ENCODE measurements around the gene ASPSCR1. TPM values are rescaled to one million over a fixed set of nuclear protein-coding genes. Genes with fewer than 3 reads are reported as not detected.

The ASPSCR1 gene
- total RNA-seq, 2 donors from 2014 or later, result 19.7 to 62.3 TPM

- ATAC-seq (no peak), DNase-seq (ENCODE audit: low spot score in 2 of 2) (no peak)
- Mint-ChIP-seq H3K36me3 (no peaks in the 10 kb centered on the region), H3K27ac (no peak overlapping the region), H3K9me3 (no peaks in the 10 kb centered on the region)
These were observed 21.5 kb upstream of the ASPSCR1 start for GRCh38 chr17:81955756-81956544.

- H3K9me3 Mint-ChIP-seq, result no peaks in the 10 kb centered on the region
- DNase-seq (ENCODE audit: low spot score in 2 of 2) (no peak), ATAC-seq (no peak)
- no peaks in the 10 kb centered on the region for H3K36me3 Mint-ChIP-seq
- no peak overlapping the region for H3K27ac Mint-ChIP-seq
These were observed 20.5 kb upstream of the ASPSCR1 start for GRCh38 chr17:81956607-81957589.

- H3K27ac Mint-ChIP-seq, result no peak overlapping the region
- no peaks in the 10 kb centered on the region for H3K36me3 Mint-ChIP-seq
- DNase-seq (ENCODE audit: low spot score in 2 of 2) (no peak), ATAC-seq (no peak)
- no peaks in the 10 kb centered on the region for H3K9me3 Mint-ChIP-seq
These were observed 19.6 kb upstream of the ASPSCR1 start for GRCh38 chr17:81957691-81958432.

- ATAC-seq (no peak), DNase-seq (ENCODE audit: low spot score in 2 of 2) (no peak)
- no peak overlapping the region for H3K27ac Mint-ChIP-seq
- no peaks in the 10 kb centered on the region for H3K36me3 Mint-ChIP-seq
- H3K9me3 Mint-ChIP-seq, result no peaks in the 10 kb centered on the region
These were observed 18.6 kb upstream of the ASPSCR1 start for GRCh38 chr17:81958633-81959342.

GRCh38 chr17:81959362-81960129 lies 17.9 kb upstream of the ASPSCR1 start:
- Mint-ChIP-seq H3K36me3 (no peaks in the 10 kb centered on the region), H3K27ac (no peak overlapping the region), H3K9me3 (no peaks in the 10 kb centered on the region)
- peak; percentile 94 to 96 for ATAC-seq
- peak; percentile 79 to 86 for DNase-seq (ENCODE audit: low spot score in 2 of 2)

GRCh38 chr17:81960130-81960958 lies 17.1 kb upstream of the ASPSCR1 start:
- no peaks in the 10 kb centered on the region for H3K36me3 Mint-ChIP-seq

GRCh38 chr17:81961087-81961511 lies 16.3 kb upstream of the ASPSCR1 start, which contains the start of gene NOTUM:
NOTUM (minus strand) TSS chr17:81961187; CDS start chr17:81960909, 278 bp downstream.
- ATAC-seq, result no peak
- H3K36me3 Mint-ChIP-seq, result no peaks in the 10 kb centered on the region
- no peak within 1 kb of the TSS for H3K27ac Mint-ChIP-seq
- no peak for DNase-seq (ENCODE audit: low spot score in 2 of 2)
- H3K9me3 Mint-ChIP-seq, result no peaks in the 10 kb centered on the region

More at GRCh38 chr17:81960130-81960958, 17.1 kb upstream of the ASPSCR1 start:
- ATAC-seq (peak in 1 of 2 donors; percentile 5), DNase-seq (ENCODE audit: low spot score in 2 of 2) (no peak)
- Mint-ChIP-seq H3K9me3 (no peaks in the 10 kb centered on the region), H3K27ac (no peak overlapping the region)

GRCh38 chr17:81961521-81962498 lies 15.6 kb upstream of the ASPSCR1 start:
- H3K27ac Mint-ChIP-seq, result no peak overlapping the region
- ATAC-seq, result no peak
- no peaks in the 10 kb centered on the region for H3K36me3 Mint-ChIP-seq
- DNase-seq (ENCODE audit: low spot score in 2 of 2), result no peak
- no peaks in the 10 kb centered on the region for H3K9me3 Mint-ChIP-seq

GRCh38 chr17:81962499-81963441 lies 14.7 kb upstream of the ASPSCR1 start:
- DNase-seq (ENCODE audit: low spot score in 2 of 2) (no peak), ATAC-seq (no peak)
- H3K9me3 Mint-ChIP-seq, result no peaks in the 10 kb centered on the region
- H3K27ac Mint-ChIP-seq, result no peak overlapping the region
- H3K36me3 Mint-ChIP-seq, result no peaks in the 10 kb centered on the region

- H3K27ac Mint-ChIP-seq, result no peak overlapping the region
- no peaks in the 10 kb centered on the region for H3K9me3 Mint-ChIP-seq
- DNase-seq (ENCODE audit: low spot score in 2 of 2), result no peak
- ATAC-seq, result no peak
- H3K36me3 Mint-ChIP-seq, result no peaks in the 10 kb centered on the region
These were observed 13.2 kb upstream of the ASPSCR1 start for GRCh38 chr17:81964081-81964849.

- Mint-ChIP-seq H3K36me3 (no peaks in the 10 kb centered on the region), H3K27ac (no peak overlapping the region), H3K9me3 (no peaks in the 10 kb centered on the region)
- no peak for DNase-seq (ENCODE audit: low spot score in 2 of 2)
- ATAC-seq, result no peak
These were observed 10.8 kb upstream of the ASPSCR1 start for GRCh38 chr17:81966343-81967243.

All from activated naive CD4-positive, alpha-beta T cell treated with anti-CD3 and anti-CD28 coated beads, Interleukin-2, amount 50 U/mL, for 72 hours (primary cell).